HL-60 (cell line): ENCODE results near the gene ABHD16A.

Source experiments
- DNase-seq, 2 experiments: peaks; one replicate each; pipeline ENCODE4 v3.0.0-alpha.2; 2010 to 2020; ENCODE audit warnings: low read depth in 1 of 2, low spot score in 1 of 2
- H3K27ac ChIP-seq: fragments of 250-450 bp; sonication (Bioruptor Pico); replicated peaks from 2 replicates; pipeline ENCODE4 v1.5.1; 2020; ENCODE audit warnings: mild to moderate bottlenecking, moderate library complexity
- H3K27me3 ChIP-seq: fragments of 250-450 bp; sonication (Bioruptor Pico); 2 replicates; pipeline ENCODE4 v1.5.1; 2021; ENCODE audit warnings: mild to moderate bottlenecking, moderate library complexity; ENCODE audit not compliant: insufficient read depth, poor library complexity, severe bottlenecking
- H3K4me3 ChIP-seq: replicated peaks from 2 replicates; pipeline ENCODE4 v1.5.1; 2011; ENCODE audit warnings: mild to moderate bottlenecking, control low read depth, low read length; ENCODE audit not compliant: insufficient read depth
- CTCF ChIP-seq: IDR thresholded peaks from one replicate; pipeline ENCODE4 v1.5.1; 2011; ENCODE audit warnings: low read length, control low read depth, inconsistent platforms; ENCODE audit not compliant: insufficient read depth
- GABPA ChIP-seq: IDR thresholded peaks from 2 replicates; pipeline ENCODE4 v1.6.1; 2012; ENCODE audit warnings: low read depth
- POLR2AphosphoS5 ChIP-seq: IDR thresholded peaks from 2 replicates; pipeline ENCODE4 v1.6.1; 2012; ENCODE audit warnings: low read depth
- REST ChIP-seq: IDR thresholded peaks from 2 replicates; pipeline ENCODE4 v1.6.1; 2012; ENCODE audit warnings: low read depth; ENCODE audit not compliant: insufficient replicate concordance
- SPI1 ChIP-seq: IDR thresholded peaks from 2 replicates; pipeline ENCODE4 v1.6.1; 2012; ENCODE audit warnings: low read depth, mild to moderate bottlenecking, borderline replicate concordance

The ABHD16A gene

GRCh38 chr6:31663126-31663960 lies 39.8 kb downstream of the ABHD16A start:
- no peak for TF ChIP-seq POLR2AphosphoS5
- TF ChIP-seq CTCF, result no peak
- no peak for TF ChIP-seq GABPA
- no peak for TF ChIP-seq REST
- TF ChIP-seq SPI1, result no peak
- H3K4me3 ChIP-seq, result peak overlapping the region; percentile 85
- H3K27me3 ChIP-seq, result no peaks in the 10 kb centered on the region
- no peak overlapping the region; the same call in 1 of the 2 replicates for H3K27ac ChIP-seq
- DNase-seq, result no peak

GRCh38 chr6:31662124-31662723 lies 40.9 kb downstream of the ABHD16A start:
- DNase-seq, result no peak
- H3K4me3 ChIP-seq, result no peak overlapping the region
- TF ChIP-seq SPI1 (no peak), POLR2AphosphoS5 (no peak), REST (no peak), CTCF (no peak), GABPA (no peak)
- no peak overlapping the region for H3K27ac ChIP-seq
- H3K27me3 ChIP-seq, result no peaks in the 10 kb centered on the region

GRCh38 chr6:31661262-31662123 lies 41.6 kb downstream of the ABHD16A start:
- H3K4me3 ChIP-seq, result no peak overlapping the region
- no peak for DNase-seq
- H3K27ac ChIP-seq, result peak overlapping the region; percentile 66
- no peak for TF ChIP-seq SPI1
- no peak for TF ChIP-seq POLR2AphosphoS5
- TF ChIP-seq REST, result no peak
- no peak for TF ChIP-seq GABPA
- no peak for TF ChIP-seq CTCF
- no peaks in the 10 kb centered on the region for H3K27me3 ChIP-seq
